Measurements from ENCODE around the gene RGS21.

The RGS21 gene

GRCh38 chr1:192386051-192386650, 69.4 kb downstream of the RGS21 start:
- H3K4me3 ChIP-seq (ENCODE audit: control insufficient read depth, low read depth, low read length) = no peak overlapping the region
- no peak for TF ChIP-seq CTCF (conservative IDR thresholded peaks at IDR 0.05; ENCODE audit: control insufficient read depth, insufficient read depth, low read depth, low read length)
- DNase-seq (ENCODE audit: low read depth) = no peak

GRCh38 chr1:192395211-192395610, 78.4 kb downstream of the RGS21 start:
- no peak for TF ChIP-seq CTCF (conservative IDR thresholded peaks at IDR 0.05; ENCODE audit: control insufficient read depth, insufficient read depth, low read depth, low read length)
- no peak for DNase-seq (ENCODE audit: low read depth)

GRCh38 chr1:192395895-192396294, 79.1 kb downstream of the RGS21 start:
- TF ChIP-seq CTCF (conservative IDR thresholded peaks at IDR 0.05; ENCODE audit: control insufficient read depth, insufficient read depth, low read depth, low read length) = no peak
- DNase-seq (ENCODE audit: low read depth) = no peak

More at GRCh38 chr1:192395211-192395610, 78.4 kb downstream of the RGS21 start:
- no peak overlapping the region for H3K4me3 ChIP-seq (ENCODE audit: control insufficient read depth, low read depth, low read length)

GRCh38 chr1:192399161-192399560, 82.4 kb downstream of the RGS21 start:
- no peak overlapping the region for H3K4me3 ChIP-seq (ENCODE audit: control insufficient read depth, low read depth, low read length)
- TF ChIP-seq CTCF (conservative IDR thresholded peaks at IDR 0.05; ENCODE audit: control insufficient read depth, insufficient read depth, low read depth, low read length) = no peak
- no peak for DNase-seq (ENCODE audit: low read depth)

More at GRCh38 chr1:192395895-192396294, 79.1 kb downstream of the RGS21 start:
- H3K4me3 ChIP-seq (ENCODE audit: control insufficient read depth, low read depth, low read length) = no peak overlapping the region

- no peak overlapping the region for H3K4me3 ChIP-seq (ENCODE audit: control insufficient read depth, low read depth, low read length)
- peak; percentile 24 for DNase-seq (ENCODE audit: low read depth)
- no peak for TF ChIP-seq CTCF (conservative IDR thresholded peaks at IDR 0.05; ENCODE audit: control insufficient read depth, insufficient read depth, low read depth, low read length)
Measured at GRCh38 chr1:192401825-192402224, 85.0 kb downstream of the RGS21 start.

- no peak overlapping the region for H3K4me3 ChIP-seq (ENCODE audit: control insufficient read depth, low read depth, low read length)
- DNase-seq (ENCODE audit: low read depth) = no peak
- TF ChIP-seq CTCF (conservative IDR thresholded peaks at IDR 0.05; ENCODE audit: control insufficient read depth, insufficient read depth, low read depth, low read length) = no peak
Measured at GRCh38 chr1:192402571-192402970, 85.8 kb downstream of the RGS21 start.

- no peak for TF ChIP-seq CTCF (conservative IDR thresholded peaks at IDR 0.05; ENCODE audit: control insufficient read depth, insufficient read depth, low read depth, low read length)
- no peak for DNase-seq (ENCODE audit: low read depth)
Measured at GRCh38 chr1:192407206-192407605, 90.4 kb downstream of the RGS21 start.

More at GRCh38 chr1:192407206-192407605, 90.4 kb downstream of the RGS21 start:
- H3K4me3 ChIP-seq (ENCODE audit: control insufficient read depth, low read depth, low read length) = no peak overlapping the region
